ENCODE data around the gene MAP7D2.

Gene MAP7D2

DNA sequence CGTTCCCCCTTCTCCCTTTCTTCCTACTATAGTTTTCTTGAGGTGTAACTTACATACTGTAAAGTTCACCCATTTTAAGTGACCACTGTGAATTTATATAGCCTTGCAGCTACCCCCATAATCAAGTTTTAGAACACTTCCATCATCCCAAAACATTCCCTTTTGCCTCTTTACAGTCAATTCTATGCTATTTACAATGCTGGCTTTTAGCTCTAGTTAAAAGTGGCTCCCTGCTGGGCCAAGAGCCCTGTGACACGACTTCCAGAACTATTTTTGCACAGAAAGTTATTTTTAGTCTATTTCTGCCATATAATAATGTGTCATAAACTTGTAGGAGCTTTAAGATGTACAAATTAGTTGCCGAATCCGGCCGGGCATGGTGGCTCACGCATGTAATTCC is 26.9 kb downstream of the MAP7D2 start:
- TF ChIP-seq, protein P1, sequence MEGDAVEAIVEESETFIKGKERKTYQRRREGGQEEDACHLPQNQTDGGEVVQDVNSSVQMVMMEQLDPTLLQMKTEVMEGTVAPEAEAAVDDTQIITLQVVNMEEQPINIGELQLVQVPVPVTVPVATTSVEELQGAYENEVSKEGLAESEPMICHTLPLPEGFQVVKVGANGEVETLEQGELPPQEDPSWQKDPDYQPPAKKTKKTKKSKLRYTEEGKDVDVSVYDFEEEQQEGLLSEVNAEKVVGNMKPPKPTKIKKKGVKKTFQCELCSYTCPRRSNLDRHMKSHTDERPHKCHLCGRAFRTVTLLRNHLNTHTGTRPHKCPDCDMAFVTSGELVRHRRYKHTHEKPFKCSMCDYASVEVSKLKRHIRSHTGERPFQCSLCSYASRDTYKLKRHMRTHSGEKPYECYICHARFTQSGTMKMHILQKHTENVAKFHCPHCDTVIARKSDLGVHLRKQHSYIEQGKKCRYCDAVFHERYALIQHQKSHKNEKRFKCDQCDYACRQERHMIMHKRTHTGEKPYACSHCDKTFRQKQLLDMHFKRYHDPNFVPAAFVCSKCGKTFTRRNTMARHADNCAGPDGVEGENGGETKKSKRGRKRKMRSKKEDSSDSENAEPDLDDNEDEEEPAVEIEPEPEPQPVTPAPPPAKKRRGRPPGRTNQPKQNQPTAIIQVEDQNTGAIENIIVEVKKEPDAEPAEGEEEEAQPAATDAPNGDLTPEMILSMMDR (IDR thresholded peaks at IDR 0.05; ENCODE audit: low read length, missing control alignments): no peak
- no peak for DNase-seq (ENCODE audit: low read depth)
- no peak overlapping the region for H3K4me3 ChIP-seq (replicated peaks; ENCODE audit: low read depth, low read length)

DNA sequence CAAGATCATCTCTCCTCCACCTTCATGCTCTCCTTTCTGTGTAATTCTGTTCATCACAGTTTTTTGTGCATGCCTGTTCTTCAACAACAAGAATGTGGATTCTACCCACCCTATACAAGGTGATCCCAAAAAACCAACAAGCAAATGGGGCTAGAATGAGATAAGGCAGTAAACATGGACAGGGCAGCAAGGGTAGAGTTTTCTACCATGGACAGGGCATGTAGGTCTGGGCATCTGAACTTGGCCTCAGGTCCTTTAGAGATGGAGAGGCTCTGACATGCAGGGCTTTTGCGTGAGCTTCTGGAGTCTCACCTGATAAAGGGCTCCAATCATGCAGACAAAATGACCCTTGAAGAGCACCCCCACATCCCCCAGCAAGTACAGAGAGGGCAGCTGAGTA is 36.4 kb downstream of the MAP7D2 start:
- TF ChIP-seq, protein P1 (IDR thresholded peaks at IDR 0.05; ENCODE audit: low read length, missing control alignments): no peak
- no peak overlapping the region for H3K4me3 ChIP-seq (replicated peaks; ENCODE audit: low read depth, low read length)
- DNase-seq (ENCODE audit: low read depth): no peak

DNA sequence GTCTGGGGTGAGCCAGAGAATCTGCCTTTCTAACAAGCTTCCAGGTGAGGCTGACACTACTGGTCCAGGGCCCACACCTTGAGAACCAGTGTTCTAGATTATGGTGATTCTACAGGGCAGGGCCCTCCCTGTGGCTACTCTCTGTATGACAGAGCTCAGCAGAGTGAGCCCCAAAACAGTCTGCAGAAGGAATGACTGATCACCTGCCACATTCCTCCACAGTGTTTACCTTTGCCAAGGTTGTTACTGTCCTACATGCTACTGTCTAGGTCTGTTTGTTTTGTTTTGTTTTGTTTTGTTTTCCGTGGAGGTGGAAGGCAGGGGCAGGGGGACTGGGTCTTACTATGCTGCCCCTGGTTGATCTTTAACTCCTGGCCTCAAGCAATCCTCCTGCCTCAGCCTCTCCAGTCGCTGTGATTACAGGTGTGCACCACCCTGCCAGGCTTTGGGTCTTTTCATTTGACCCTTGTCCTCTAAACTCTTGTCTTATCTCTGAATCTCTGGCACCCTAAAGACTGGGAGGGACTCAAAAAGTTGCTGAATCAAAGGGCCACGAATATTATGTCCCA is 45.1 kb downstream of the MAP7D2 start:
- TF ChIP-seq, protein P1 (IDR thresholded peaks at IDR 0.05; ENCODE audit: low read length, missing control alignments): no peak
- H3K4me3 ChIP-seq (replicated peaks; ENCODE audit: low read depth, low read length): no peak overlapping the region
- no peak for DNase-seq (ENCODE audit: low read depth)

DNA sequence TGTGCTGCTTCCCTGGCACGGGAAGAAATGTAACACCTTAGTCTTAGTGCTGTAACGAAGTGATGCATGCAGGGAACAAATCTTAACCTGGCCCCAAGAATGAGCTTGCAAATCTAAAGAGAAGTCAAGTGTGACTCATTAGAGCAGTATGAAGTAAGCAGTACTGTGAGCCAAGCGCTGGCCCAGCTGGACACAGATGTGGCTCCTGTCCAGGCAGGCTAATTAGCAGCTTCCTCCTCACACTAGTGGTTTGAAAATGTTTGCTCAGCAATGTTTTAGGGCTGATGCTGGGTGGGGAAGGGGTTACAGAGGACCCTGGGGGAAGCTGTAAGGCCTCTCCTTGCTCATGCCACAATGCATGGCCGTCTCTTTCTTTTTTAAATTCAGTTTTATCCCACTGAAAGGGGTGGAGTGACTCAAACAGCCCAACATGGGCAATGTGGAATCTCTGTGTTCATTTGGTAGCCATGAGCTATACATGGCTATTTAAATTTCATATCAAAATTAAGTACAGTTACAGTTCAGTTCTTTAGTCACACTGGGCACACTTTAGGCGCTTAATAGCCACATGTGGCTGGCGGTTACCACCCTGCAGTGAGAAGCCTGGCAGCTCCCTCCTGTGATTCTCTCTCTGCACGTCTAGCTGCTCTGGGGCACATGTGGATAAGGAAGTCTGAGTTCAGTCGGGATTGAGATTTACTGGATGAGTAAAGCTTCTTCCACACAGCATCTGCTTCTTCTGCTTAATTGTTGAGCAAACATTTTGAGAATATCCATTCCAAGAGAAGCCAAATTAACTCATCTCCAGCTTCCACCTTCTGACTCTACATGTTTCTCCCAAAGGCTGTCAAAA is 48.8 kb downstream of the MAP7D2 start:
- peak; percentile 75 for DNase-seq (ENCODE audit: low read depth)
- H3K4me3 ChIP-seq (replicated peaks; ENCODE audit: low read depth, low read length): no peak overlapping the region
- TF ChIP-seq, protein P1 (IDR thresholded peaks at IDR 0.05; ENCODE audit: low read length, missing control alignments): no peak

DNA sequence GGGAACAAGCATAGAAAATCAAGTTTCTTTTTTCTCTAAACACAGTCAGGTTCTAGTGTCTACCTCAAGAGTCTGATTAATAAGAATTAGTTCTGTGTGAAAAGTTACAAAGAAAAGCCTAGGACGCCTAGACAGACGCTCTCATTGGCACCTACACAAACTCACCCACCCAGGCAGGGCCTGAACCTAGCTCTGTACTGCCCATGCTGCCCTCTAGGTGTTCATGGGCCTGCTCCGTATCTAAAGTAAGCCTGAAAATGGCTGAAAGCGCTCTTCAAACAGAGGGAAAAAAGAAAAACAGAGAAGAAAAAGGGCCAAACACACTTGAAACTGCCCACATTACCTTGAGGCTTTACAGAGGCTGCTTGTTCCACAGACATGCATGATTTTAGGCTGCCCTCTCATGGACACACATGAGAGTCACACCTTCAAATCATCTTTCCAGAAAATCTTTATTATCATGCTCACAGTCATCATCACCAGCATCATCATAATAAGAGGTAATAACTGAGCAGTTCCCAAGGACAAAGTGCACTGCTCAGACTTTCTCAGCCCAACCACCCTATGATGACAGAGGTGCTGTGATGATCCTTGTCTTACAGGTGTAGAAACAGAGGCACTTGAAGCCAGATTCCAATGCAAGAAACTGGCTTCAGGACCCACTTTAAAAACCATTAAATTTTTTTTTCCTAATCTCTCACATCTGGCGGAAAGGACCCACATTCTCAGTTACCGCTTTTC is 49.6 kb downstream of the MAP7D2 start:
- peak; percentile 60 for DNase-seq (ENCODE audit: low read depth)
- TF ChIP-seq, protein P1 (IDR thresholded peaks at IDR 0.05; ENCODE audit: low read length, missing control alignments): peak; percentile 42
- no peak overlapping the region for H3K4me3 ChIP-seq (replicated peaks; ENCODE audit: low read depth, low read length)

DNA sequence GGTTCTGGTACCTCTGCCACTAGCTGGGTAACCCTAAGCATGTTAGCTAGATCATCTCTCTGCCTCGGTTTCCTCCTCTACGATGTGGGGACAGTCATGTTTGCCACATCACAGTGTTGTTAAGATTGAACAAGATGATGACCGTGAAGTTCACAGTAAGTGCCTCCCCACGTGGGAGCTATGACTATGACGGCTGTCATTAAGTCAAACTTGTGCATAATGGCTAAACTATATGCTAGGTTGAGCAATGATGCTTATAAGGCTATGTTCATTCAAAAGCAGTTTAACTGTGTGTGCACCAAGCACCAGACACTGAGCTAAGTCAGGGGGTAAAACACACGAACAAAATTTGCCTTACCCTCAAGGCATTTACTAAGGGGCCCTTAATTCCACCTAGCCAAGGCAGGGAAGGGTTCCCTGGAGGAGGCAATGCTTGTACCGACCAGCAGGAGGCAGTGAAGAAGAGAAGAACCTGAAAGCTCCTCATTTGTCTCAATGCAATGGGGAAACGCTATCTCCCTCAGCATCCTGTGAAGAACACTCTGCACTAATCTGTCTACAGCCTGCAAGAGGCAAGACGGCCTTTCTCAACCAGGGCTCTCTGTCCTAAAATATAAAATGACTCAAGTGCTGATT is 52.9 kb downstream of the MAP7D2 start:
- no peak for DNase-seq (ENCODE audit: low read depth)
- no peak overlapping the region for H3K4me3 ChIP-seq (replicated peaks; ENCODE audit: low read depth, low read length)
- TF ChIP-seq, protein P1 (IDR thresholded peaks at IDR 0.05; ENCODE audit: low read length, missing control alignments): peak; percentile 23
